Measurements from ENCODE around the gene GGT1.

GGT1 gene

GRCh38 chr22:24582056-24582814 is 20.8 kb upstream of the GGT1 start:
- intact Hi-C loops (cut with DNase I) = no loop called here
- DNase-seq = peak in 1 of 42 donors; percentile 30

GRCh38 chr22:24583221-24584165 is 19.5 kb upstream of the GGT1 start:
- no peak for DNase-seq
- intact Hi-C loops (cut with DNase I) = no loop called here

- no peak for DNase-seq
Observed at GRCh38 chr22:24584166-24584790, 18.7 kb upstream of the GGT1 start.

GRCh38 chr22:24584871-24585411 is 18.1 kb upstream of the GGT1 start:
- DNase-seq = no peak
- intact Hi-C loops (cut with DNase I) = no loop called here

More at GRCh38 chr22:24584166-24584790, 18.7 kb upstream of the GGT1 start:
- intact Hi-C loops (cut with DNase I) = no loop called here

GRCh38 chr22:24585461-24585860 is 17.5 kb upstream of the GGT1 start:
- intact Hi-C loops (cut with DNase I) = no loop called here
- DNase-seq = no peak

GRCh38 chr22:24585927-24586546 is 17.0 kb upstream of the GGT1 start:
- intact Hi-C loops (cut with DNase I) = no loop called here
- DNase-seq = no peak

GRCh38 chr22:24587251-24587650 is 15.7 kb upstream of the GGT1 start:
- intact Hi-C loops (cut with DNase I) = no loop called here
- DNase-seq = peak in 1 of 42 donors; percentile 24

GRCh38 chr22:24587948-24588347 is 15.0 kb upstream of the GGT1 start:
- DNase-seq = no peak
- intact Hi-C loops (cut with DNase I) = no loop called here

GRCh38 chr22:24588381-24588756 is 14.6 kb upstream of the GGT1 start:
- intact Hi-C loops (cut with DNase I) = no loop called here
- peak; percentile 83 to 97 (median 94) for DNase-seq

GRCh38 chr22:24588757-24589481 is 14.1 kb upstream of the GGT1 start:
- peak in 12 of 42 donors; percentile 13 to 57 (median 39) for DNase-seq
- intact Hi-C loops (cut with DNase I) = no loop called here

- DNase-seq = no peak
- intact Hi-C loops (cut with DNase I) = loop anchor here (10.0 kb wide), 1 partner anchor 45 kb away; no protein-coding TSS in a partner anchor
Observed at GRCh38 chr22:24589518-24590030, 13.4 kb upstream of the GGT1 start.

- intact Hi-C loops (cut with DNase I) = loop anchor here (10.0 kb wide), 1 partner anchor 46 kb away; no protein-coding TSS in a partner anchor
- DNase-seq = no peak
Observed at GRCh38 chr22:24590596-24591173, 12.3 kb upstream of the GGT1 start.

- DNase-seq = no peak
- intact Hi-C loops (cut with DNase I) = loop anchor here (10.0 kb wide), 1 partner anchor 47 kb away; no protein-coding TSS in a partner anchor
Observed at GRCh38 chr22:24591286-24591830, 11.6 kb upstream of the GGT1 start.

GRCh38 chr22:24592058-24592850 is 10.7 kb upstream of the GGT1 start:
- DNase-seq = peak in 7 of 42 donors; percentile 13 to 43 (median 23)
- intact Hi-C loops (cut with DNase I) = loop anchor here (10.0 kb wide), 1 partner anchor 47 kb away; no protein-coding TSS in a partner anchor

GRCh38 chr22:24592851-24593558 is 10.0 kb upstream of the GGT1 start, which contains the start of gene LRRC75B:
Gene LRRC75B, minus strand, starts transcription at chr22:24593073. Its CDS starts 34 bp downstream, at chr22:24593039.
- peak; percentile 33 to 87 (median 74) for DNase-seq
- intact Hi-C loops (cut with DNase I) = loop anchor here (10.0 kb wide), 1 partner anchor 48 kb away; no protein-coding TSS in a partner anchor

- peak in 1 of 42 donors; percentile 25 for DNase-seq
- intact Hi-C loops (cut with DNase I) = loop anchor here (10.0 kb wide), 1 partner anchor 49 kb away; no protein-coding TSS in a partner anchor
Observed at GRCh38 chr22:24593559-24593835, 9.5 kb upstream of the GGT1 start.
